ENCODE data around the gene PALM2AKAP2. TPM values are rescaled to one million over a fixed set of nuclear protein-coding genes. Genes with fewer than 3 reads are reported as not detected.

PALM2AKAP2 gene
- total and polyA plus RNA-seq, 9 of the 15 experiments (the other 6 are each of a cell fraction or from before 2014, with no cell fraction given): not detected

DNA sequence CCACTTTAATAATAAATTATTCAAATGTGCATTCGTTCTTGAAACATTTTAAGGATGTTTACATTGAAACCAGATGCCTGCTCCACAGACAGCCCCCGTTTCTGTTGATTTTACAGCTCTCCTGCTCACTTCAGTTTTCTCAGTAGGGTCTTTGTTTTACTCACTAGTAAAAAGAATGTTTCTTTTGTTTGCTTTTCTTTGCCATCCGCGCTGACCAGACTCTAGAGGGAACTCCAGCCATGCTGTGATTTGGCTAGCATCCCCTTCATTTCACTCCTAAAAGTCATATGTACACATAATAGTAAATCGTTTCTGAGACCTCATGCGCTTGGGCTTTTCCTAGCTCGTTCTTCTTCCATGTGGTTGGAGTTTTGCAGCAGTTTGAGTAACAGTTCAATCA is 28.7 kb upstream of the PALM2AKAP2 start:
- no peak overlapping the region for H3K27ac ChIP-seq (ENCODE audit: extremely low read depth, low read depth, low read length)
- H4K20me1 ChIP-seq (replicated peaks; ENCODE audit: control insufficient read depth, insufficient read depth, low read length): 0 out of 2 replicates have a peak, but pooled peaks cover 2% of the 10 kb centered on the region
- FAIRE-seq (no peak), DNase-seq (ENCODE audit: extremely low read depth in 1 of 4, low spot score in 3 of 4) (no peak), ATAC-seq (no peak)
- no peak overlapping the region for H3K4me3 ChIP-seq
- H3K4me1 ChIP-seq (replicated peaks in 1 of 2; ENCODE audit: control insufficient read depth in 2 of 2, insufficient read depth in 2 of 2, low read length in 2 of 2): no peaks in the 10 kb centered on the region
- H3K27me3 ChIP-seq (ENCODE audit: control insufficient read depth in 2 of 2, insufficient read depth in 2 of 2, low read length in 2 of 2): no peaks in the 10 kb centered on the region
- BruUV-seq (replicated peaks): no TSS peak
- TF ChIP-seq CBFB (CRISPR knock-in tag; IDR thresholded peaks at IDR 0.05): no peak
- no peak for TF ChIP-seq LEF1 (IDR thresholded peaks at IDR 0.05)
- TF ChIP-seq RBM17 (IDR thresholded peaks at IDR 0.05; ENCODE audit: borderline replicate concordance, low read depth, low read length): no peak
- no peak for TF ChIP-seq ZNF77 (CRISPR knock-in tag; IDR thresholded peaks at IDR 0.05)
- TF ChIP-seq, protein P1, sequence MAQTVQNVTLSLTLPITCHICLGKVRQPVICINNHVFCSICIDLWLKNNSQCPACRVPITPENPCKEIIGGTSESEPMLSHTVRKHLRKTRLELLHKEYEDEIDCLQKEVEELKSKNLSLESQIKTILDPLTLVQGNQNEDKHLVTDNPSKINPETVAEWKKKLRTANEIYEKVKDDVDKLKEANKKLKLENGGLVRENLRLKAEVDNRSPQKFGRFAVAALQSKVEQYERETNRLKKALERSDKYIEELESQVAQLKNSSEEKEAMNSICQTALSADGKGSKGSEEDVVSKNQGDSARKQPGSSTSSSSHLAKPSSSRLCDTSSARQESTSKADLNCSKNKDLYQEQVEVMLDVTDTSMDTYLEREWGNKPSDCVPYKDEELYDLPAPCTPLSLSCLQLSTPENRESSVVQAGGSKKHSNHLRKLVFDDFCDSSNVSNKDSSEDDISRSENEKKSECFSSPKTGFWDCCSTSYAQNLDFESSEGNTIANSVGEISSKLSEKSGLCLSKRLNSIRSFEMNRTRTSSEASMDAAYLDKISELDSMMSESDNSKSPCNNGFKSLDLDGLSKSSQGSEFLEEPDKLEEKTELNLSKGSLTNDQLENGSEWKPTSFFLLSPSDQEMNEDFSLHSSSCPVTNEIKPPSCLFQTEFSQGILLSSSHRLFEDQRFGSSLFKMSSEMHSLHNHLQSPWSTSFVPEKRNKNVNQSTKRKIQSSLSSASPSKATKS (CRISPR knock-in tag; IDR thresholded peaks at IDR 0.05): no peak
- no peak overlapping the region for H3K4me2 ChIP-seq (ENCODE audit: insufficient read depth, low read length)
- no peaks in the 10 kb centered on the region for H3K79me2 ChIP-seq (ENCODE audit: control insufficient read depth, insufficient read depth, low read length)
- ChIA-PET CTCF (ENCODE audit: low intra/inter-chr PET ratio) (no interaction called here), POLR2A (no interaction called here)
- intact Hi-C loops (cut with micrococcal nuclease) (no loop called here), in situ Hi-C loops (cut with MboI) (no loop called here)
- 0% methylated on average over 7 of the region's 7 CpGs for WGBS (ENCODE audit: insufficient coverage, low coverage, missing lambda C conversion rate)
- no peak overlapping the region for H3K9ac ChIP-seq (ENCODE audit: insufficient read depth in 1 of 2, low read depth in 2 of 2, low read length in 2 of 2)
- H3K9me3 ChIP-seq (replicated peaks; ENCODE audit: control insufficient read depth, insufficient read depth, low read depth, low read length): no peaks in the 10 kb centered on the region
- no peak overlapping the region for H2AFZ ChIP-seq (ENCODE audit: low read depth, low read length)
- H3K36me3 ChIP-seq (ENCODE audit: control insufficient read depth, insufficient read depth, low read length): no peaks in the 10 kb centered on the region
- no peaks in the 10 kb centered on the region for H3K9me1 ChIP-seq (ENCODE audit: control insufficient read depth, insufficient read depth, low read length)

Measured in K562 (cell line).